Activated CD8-positive, alpha-beta memory T cell treated with anti-CD3 and anti-CD28 coated beads for 24 hours (primary cell): ENCODE data around the gene HSPG2.
"Not testable (repeated sequence)": the region's sequence is repeated elsewhere in the genome, so short reads cannot be mapped to it uniquely, and the experiment has no call there.

Experiments used
- DNase-seq: peaks from one replicate; pipeline ENCODE4 v3.0.0-alpha.2; 2020

Gene HSPG2

GRCh38 chr1:21911205-21912001, 25.7 kb downstream of the HSPG2 start:
- DNase-seq = no peak

- no peak for DNase-seq
These were observed 26.4 kb downstream of the HSPG2 start for GRCh38 chr1:21910558-21911204.

- peak; percentile 77 for DNase-seq
These were observed 27.2 kb downstream of the HSPG2 start for GRCh38 chr1:21909787-21910503.

GRCh38 chr1:21909286-21909759, 27.8 kb downstream of the HSPG2 start:
- no peak for DNase-seq

GRCh38 chr1:21907737-21908534, 29.2 kb downstream of the HSPG2 start:
- not testable (repeated sequence) for DNase-seq

- DNase-seq = no peak
These were observed 30.1 kb downstream of the HSPG2 start for GRCh38 chr1:21907079-21907418.

- DNase-seq = no peak
These were observed 30.7 kb downstream of the HSPG2 start for GRCh38 chr1:21906173-21907078.

GRCh38 chr1:21904704-21905520, 32.2 kb downstream of the HSPG2 start:
- no peak for DNase-seq

- DNase-seq = no peak
These were observed 32.7 kb downstream of the HSPG2 start for GRCh38 chr1:21904454-21904703.

- no peak for DNase-seq
These were observed 33.3 kb downstream of the HSPG2 start for GRCh38 chr1:21903638-21904453.

GRCh38 chr1:21902026-21903012, 34.8 kb downstream of the HSPG2 start:
- DNase-seq = no peak

GRCh38 chr1:21901473-21901847, 35.6 kb downstream of the HSPG2 start:
- no peak for DNase-seq

GRCh38 chr1:21900766-21901472, 36.2 kb downstream of the HSPG2 start:
- no peak for DNase-seq

GRCh38 chr1:21899987-21900386, 37.1 kb downstream of the HSPG2 start:
- no peak for DNase-seq

- DNase-seq = no peak
These were observed 37.8 kb downstream of the HSPG2 start for GRCh38 chr1:21899267-21899810.

- DNase-seq = no peak
These were observed 38.5 kb downstream of the HSPG2 start for GRCh38 chr1:21898326-21899200.

GRCh38 chr1:21897844-21898243, 39.3 kb downstream of the HSPG2 start:
- DNase-seq = no peak
